Nephron progenitor cell (in vitro differentiated cells): Measurements from ENCODE around the gene TOGARAM1.
A peak's percentile ranks its signal among the peaks of the same experiment; 100 is the strongest.

Experiments used
- DNase-seq: peaks from one replicate; pipeline ENCODE4 v3.0.0; 2021
- H3K27ac Mint-ChIP-seq: 2 replicates; pipeline ENCODE4 v1.8.0; 2021; ENCODE audit warnings: mild to moderate bottlenecking, moderate library complexity, mixed read lengths
- H3K27me3 Mint-ChIP-seq: 2 replicates; pipeline ENCODE4 v1.8.0; 2021; ENCODE audit warnings: mild to moderate bottlenecking, low read depth, mixed read lengths; ENCODE audit not compliant: poor library complexity
- H3K36me3 Mint-ChIP-seq: 2 replicates; pipeline ENCODE4 v1.8.0; 2021; ENCODE audit warnings: low read depth, mixed read lengths
- H3K4me1 Mint-ChIP-seq: 2 replicates; pipeline ENCODE4 v1.8.0; 2021; ENCODE audit warnings: mixed read lengths
- H3K4me3 Mint-ChIP-seq: 2 replicates; pipeline ENCODE4 v1.8.0; 2021; ENCODE audit warnings: mild to moderate bottlenecking, moderate library complexity, mixed read lengths
- H3K9me3 Mint-ChIP-seq: 2 replicates; pipeline ENCODE4 v1.8.0; 2021; ENCODE audit warnings: mild to moderate bottlenecking, moderate library complexity, mixed read lengths
- TF ChIP-seq, protein P1 (sequence below): fragments of 200-600 bp; sonication (generic); IDR thresholded peaks from 2 replicates; pipeline ENCODE4 v1.5.0; 2021; ENCODE audit warnings: antibody characterized with exemption

The TOGARAM1 gene

DNA sequence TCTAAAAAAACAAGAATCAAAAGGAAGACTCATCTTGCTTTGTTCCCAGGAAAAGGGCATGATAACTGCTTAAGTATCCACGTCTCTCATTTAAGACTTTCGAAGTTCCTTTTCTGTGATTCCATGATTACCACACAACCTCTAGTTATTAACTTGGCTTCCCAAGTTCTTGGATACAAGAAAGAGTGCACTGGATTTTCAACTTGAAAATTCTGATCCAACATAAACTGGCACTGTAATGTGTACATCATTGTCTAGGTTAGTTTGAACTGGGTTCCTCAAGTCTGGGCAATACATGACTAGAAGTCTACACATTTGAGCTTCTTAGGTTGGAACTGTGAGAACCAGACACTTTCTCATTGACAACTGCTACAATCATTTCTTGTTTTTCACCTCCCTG lies 1.8 kb upstream of the TOGARAM1 start:
- DNase-seq, result no peak
- Mint-ChIP-seq H3K4me3 (no peak overlapping the region), H3K4me1 (peaks cover 44% of the 10 kb centered on the region), H3K36me3 (peaks cover 4% of the 10 kb centered on the region), H3K9me3 (no peaks in the 10 kb centered on the region), H3K27ac (peak overlapping the region; percentile 55), H3K27me3 (peaks cover 3% of the 10 kb centered on the region)
- TF ChIP-seq, protein P1, sequence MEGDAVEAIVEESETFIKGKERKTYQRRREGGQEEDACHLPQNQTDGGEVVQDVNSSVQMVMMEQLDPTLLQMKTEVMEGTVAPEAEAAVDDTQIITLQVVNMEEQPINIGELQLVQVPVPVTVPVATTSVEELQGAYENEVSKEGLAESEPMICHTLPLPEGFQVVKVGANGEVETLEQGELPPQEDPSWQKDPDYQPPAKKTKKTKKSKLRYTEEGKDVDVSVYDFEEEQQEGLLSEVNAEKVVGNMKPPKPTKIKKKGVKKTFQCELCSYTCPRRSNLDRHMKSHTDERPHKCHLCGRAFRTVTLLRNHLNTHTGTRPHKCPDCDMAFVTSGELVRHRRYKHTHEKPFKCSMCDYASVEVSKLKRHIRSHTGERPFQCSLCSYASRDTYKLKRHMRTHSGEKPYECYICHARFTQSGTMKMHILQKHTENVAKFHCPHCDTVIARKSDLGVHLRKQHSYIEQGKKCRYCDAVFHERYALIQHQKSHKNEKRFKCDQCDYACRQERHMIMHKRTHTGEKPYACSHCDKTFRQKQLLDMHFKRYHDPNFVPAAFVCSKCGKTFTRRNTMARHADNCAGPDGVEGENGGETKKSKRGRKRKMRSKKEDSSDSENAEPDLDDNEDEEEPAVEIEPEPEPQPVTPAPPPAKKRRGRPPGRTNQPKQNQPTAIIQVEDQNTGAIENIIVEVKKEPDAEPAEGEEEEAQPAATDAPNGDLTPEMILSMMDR, result no peak

DNA sequence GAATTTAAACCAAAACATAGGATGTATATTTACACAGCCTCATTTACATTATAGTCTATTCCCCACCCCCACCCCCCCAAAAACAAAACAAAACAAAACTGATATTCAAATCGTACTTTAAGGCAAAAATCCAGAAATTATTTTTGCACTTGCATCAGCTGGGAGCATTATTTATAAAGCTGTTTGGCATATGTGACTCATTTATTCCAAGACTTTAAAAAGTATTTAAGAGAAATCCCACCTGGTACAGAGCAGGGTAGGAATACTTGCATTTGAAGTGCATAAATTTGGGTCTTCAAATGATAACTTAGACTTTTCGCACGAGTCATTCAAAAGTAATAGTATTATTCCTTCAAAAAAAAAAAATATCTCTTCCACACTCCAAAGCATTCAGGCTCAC lies 1.3 kb upstream of the TOGARAM1 start:
- peak overlapping the region; percentile 55 for H3K27ac Mint-ChIP-seq
- no peak for DNase-seq
- no peak overlapping the region for H3K4me3 Mint-ChIP-seq
- no peaks in the 10 kb centered on the region for H3K9me3 Mint-ChIP-seq
- H3K27me3 Mint-ChIP-seq, result no peaks in the 10 kb centered on the region
- peaks cover 49% of the 10 kb centered on the region for H3K4me1 Mint-ChIP-seq
- peaks cover 7% of the 10 kb centered on the region for H3K36me3 Mint-ChIP-seq
- TF ChIP-seq, protein P1, result no peak

DNA sequence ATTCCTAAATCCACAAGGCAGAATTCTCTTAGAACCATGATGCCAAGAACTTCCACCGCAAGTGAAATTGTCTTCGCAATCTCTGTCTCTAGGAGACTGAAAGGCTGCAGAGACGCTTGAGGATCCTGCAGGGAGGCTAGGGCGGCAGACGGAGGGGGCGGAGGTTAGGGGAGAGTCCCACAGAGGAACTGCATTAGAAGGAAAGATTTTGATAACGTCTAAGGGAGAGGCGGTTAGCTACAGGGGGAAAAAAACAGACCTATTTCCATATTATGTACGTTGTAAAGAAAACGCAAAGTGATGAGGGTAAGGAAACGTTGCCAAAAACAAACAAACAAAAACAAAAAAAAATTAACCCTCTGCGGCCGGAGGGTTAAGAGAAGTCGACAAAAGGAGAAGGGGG lies 838 bp upstream of the TOGARAM1 start:
- Mint-ChIP-seq H3K27ac (no peak overlapping the region), H3K4me3 (no peak overlapping the region), H3K9me3 (no peaks in the 10 kb centered on the region), H3K27me3 (no peaks in the 10 kb centered on the region), H3K4me1 (peaks cover 51% of the 10 kb centered on the region), H3K36me3 (peaks cover 9% of the 10 kb centered on the region)
- peak; percentile 56 for DNase-seq
- TF ChIP-seq, protein P1, result no peak

DNA sequence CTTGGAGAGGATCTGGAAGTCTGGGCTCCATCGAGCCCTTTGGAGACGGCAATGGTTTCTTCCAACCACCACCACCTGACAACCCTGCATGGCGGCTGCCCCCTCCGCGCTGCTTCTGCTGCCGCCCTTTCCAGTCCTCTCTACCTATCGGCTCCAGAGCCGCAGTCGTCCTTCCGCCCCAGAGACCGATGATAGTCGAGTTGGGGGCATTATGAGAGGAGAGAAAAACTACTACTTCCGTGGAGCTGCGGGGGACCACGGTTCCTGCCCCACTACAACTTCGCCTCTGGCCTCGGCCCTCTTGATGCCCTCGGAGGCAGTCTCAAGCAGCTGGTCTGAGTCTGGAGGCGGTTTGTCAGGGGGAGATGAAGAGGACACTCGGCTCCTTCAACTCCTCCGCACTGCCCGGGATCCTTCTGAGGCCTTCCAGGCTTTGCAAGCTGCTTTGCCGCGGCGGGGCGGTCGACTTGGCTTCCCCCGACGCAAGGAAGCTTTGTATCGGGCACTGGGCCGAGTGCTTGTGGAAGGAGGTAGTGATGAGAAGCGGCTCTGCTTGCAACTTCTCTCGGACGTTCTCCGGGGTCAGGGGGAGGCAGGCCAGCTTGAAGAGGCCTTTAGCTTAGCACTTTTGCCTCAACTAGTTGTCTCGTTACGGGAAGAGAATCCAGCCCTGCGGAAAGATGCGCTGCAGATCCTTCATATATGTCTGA lies 499 bp downstream of the TOGARAM1 start:
- no peaks in the 10 kb centered on the region for H3K27me3 Mint-ChIP-seq
- peak; percentile 50 for DNase-seq
- no peak overlapping the region for H3K27ac Mint-ChIP-seq
- TF ChIP-seq, protein P1, result no peak
- H3K36me3 Mint-ChIP-seq, result peaks cover 14% of the 10 kb centered on the region
- peaks cover 10% of the 10 kb centered on the region for H3K9me3 Mint-ChIP-seq
- H3K4me3 Mint-ChIP-seq, result no peak overlapping the region
- H3K4me1 Mint-ChIP-seq, result peaks cover 60% of the 10 kb centered on the region

DNA sequence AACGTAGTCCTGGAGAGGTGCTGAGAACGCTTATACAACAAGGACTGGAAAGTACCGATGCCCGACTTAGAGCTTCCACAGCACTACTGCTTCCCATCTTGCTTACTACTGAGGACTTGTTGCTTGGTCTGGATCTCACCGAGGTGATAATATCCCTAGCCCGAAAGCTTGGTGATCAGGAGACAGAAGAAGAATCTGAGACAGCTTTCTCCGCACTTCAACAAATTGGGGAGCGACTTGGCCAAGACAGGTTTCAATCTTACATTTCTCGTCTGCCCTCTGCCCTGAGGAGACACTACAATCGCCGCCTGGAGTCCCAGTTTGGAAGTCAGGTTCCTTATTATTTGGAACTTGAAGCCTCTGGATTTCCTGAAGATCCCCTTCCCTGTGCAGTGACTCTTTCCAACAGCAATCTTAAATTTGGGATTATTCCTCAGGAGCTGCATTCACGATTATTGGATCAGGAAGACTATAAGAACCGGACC lies 1.1 kb downstream of the TOGARAM1 start:
- H3K36me3 Mint-ChIP-seq, result peaks cover 20% of the 10 kb centered on the region
- TF ChIP-seq, protein P1, result no peak

More for the DNA sequence above, 1.1 kb downstream of the TOGARAM1 start:
- peak; percentile 3 for DNase-seq
- Mint-ChIP-seq H3K27me3 (no peaks in the 10 kb centered on the region), H3K4me1 (peaks cover 65% of the 10 kb centered on the region), H3K27ac (no peak overlapping the region), H3K4me3 (no peak overlapping the region), H3K9me3 (peaks cover 15% of the 10 kb centered on the region)
